Tibial artery (tissue), 4 donors: ENCODE data around the gene TMTC1.
A peak's percentile ranks its signal among the peaks of the same experiment; 100 is the strongest.
"Not testable (repeated sequence)": the region's sequence is repeated elsewhere in the genome, so short reads cannot be mapped to it uniquely, and the experiment has no call there.

Experiments
- DNase-seq, 2 donors: peaks; one replicate each; pipeline ENCODE4 v3.0.0-alpha.2; 2019
- H3K27ac ChIP-seq, 2 donors: fragments of 200-600 bp; sonication (generic) in 1 of 2; 1 replicate in 1 of 2; 2 replicates in 1 of 2; pipeline ENCODE4 v1.5.1; 2018 to 2019; ENCODE audit warnings: mild to moderate bottlenecking in 1 of 2
- H3K27me3 ChIP-seq, 2 donors: fragments of 200-600 bp; sonication (generic) in 1 of 2; one replicate each; pipeline versions ENCODE4 v1.5.1 to v1.6.0; 2016 to 2019
- H3K36me3 ChIP-seq, 3 donors: fragments of 200-600 bp; sonication (generic) in 2 of 3; one replicate each; pipeline ENCODE4 v1.5.1; 2016 to 2019; ENCODE audit warnings: mild to moderate bottlenecking in 2 of 3
- H3K4me1 ChIP-seq, 4 donors: fragments of 200-600 bp; sonication (generic) in 2 of 4; 1 replicate in 3 of 4; 2 replicates in 1 of 4; pipeline ENCODE4 v1.5.1; 2016 to 2019
- H3K4me3 ChIP-seq, 2 donors: fragments of 200-600 bp; sonication (generic) in 1 of 2; 1 replicate in 1 of 2; 2 replicates in 1 of 2; pipeline ENCODE4 v1.5.1; 2018 to 2019; ENCODE audit warnings: mild to moderate bottlenecking in 2 of 2
- H3K9me3 ChIP-seq, 3 donors: fragments of 200-600 bp; sonication (generic) in 1 of 3; one replicate each; pipeline ENCODE4 v1.5.1; 2016 to 2019
- CTCF ChIP-seq, 2 experiments: fragments of 200-600 bp in 1 of 2; fragments of 450-650 bp in 1 of 2; IDR thresholded peaks; one replicate each; pipeline ENCODE4 v1.5.1; 2017 to 2019; ENCODE audit warnings: antibody characterized with exemption in 2 of 2, mild to moderate bottlenecking in 1 of 2, moderate library complexity in 1 of 2
- intact Hi-C: fragments of 100-400 bp; cut with DNase I; formaldehyde crosslinking; loops from one replicate; pipeline ENCODE4 v1.15.0; 2023; ENCODE audit warnings: low total_unique reads

The TMTC1 gene

DNA sequence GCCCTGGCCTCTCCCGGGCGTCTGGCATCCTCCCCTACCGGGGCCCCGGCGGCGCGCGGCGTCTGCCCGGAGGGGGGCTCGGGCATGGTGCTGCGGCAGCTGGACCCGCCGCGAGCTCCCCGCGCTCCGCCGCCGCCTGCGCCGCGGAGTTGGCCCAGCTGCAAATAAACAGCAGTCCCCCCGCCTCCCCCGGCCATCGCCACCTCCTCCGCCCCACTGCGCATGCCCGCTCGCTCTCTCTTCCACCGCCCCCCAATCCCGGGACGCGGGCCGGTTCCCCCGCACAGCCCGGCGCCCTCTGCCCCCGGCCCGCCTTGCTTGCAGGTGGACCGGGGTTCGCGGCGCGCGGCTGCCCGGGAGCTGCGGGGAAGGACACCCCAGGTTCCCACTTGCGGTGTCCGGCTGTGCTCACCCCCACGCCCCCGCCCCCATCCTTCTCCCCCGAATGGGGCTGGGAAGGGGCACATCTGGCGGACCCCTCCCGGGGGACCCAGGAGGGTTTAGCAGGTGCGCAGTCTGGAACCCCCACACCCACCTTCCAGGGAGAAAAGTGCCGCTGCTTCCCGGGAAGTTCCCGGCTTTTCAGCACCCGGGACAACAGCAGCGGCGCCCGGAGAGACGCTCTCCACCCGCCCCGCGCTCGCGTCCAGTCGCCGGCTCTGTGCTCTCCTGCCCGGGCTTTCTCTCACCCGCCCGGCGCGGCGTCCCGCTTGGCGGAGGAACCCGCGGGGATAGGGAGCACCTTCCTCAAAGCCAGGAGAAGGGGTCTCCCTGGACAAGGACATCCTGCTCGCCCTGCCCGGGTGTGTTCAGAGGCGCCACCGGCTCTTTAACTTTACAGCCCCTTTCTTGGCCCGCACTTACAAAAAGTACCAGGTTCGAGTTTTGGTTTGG is at the start of gene TMTC1:
Gene TMTC1, minus strand, starts transcription at position 170 of the 894 bp plus-strand sequence. CDS start 191 bp downstream, outside the sequence.
- H3K4me3 ChIP-seq, result peak within 1 kb of the TSS; percentile 84 to 94
- H3K9me3 ChIP-seq, result no peaks in the 10 kb centered on the region
- DNase-seq, result peak; percentile 67 to 84
- intact Hi-C loops, result loop anchor here (5.0 kb wide), 1 partner anchor 72 kb away; no protein-coding TSS in a partner anchor
- no peaks in the 10 kb centered on the region for H3K36me3 ChIP-seq
- peaks cover 0 to 36% (median 5%) of the 10 kb centered on the region in 4 donors for H3K4me1 ChIP-seq
- TF ChIP-seq CTCF (IDR thresholded peaks at IDR 0.05), result no peak
- H3K27ac ChIP-seq, result peak within 1 kb of the TSS; percentile 85 to 88
- no peaks in the 10 kb centered on the region for H3K27me3 ChIP-seq

DNA sequence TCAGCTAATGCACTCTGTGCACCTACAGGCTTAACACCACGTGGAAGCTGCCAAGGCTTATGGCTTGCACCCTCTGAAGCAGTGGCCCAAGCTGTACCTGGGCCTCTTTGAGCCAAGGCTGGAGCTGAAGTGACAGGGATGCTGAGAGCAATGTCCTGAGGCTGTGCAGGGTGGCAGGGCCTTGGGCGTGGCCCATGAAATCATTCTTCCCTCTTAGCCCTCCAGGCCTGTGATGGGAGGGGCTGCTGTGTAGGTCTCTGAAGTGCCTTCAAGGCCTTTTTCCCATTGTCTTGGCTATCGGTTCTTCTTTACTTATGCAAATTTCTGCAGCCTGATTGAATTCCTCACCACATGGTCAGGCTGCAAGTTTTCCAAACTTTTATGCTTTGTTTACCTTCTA is 47.4 kb upstream of the TMTC1 start:
- Histone ChIP-seq H3K27ac (no peak overlapping the region), H3K36me3 (no peaks in the 10 kb centered on the region), H3K27me3 (no peaks in the 10 kb centered on the region), H3K4me3 (no peak overlapping the region), H3K9me3 (no peaks in the 10 kb centered on the region), H3K4me1 (no peaks in the 10 kb centered on the region)
- no peak for DNase-seq
- intact Hi-C loops, result no loop called here
- TF ChIP-seq CTCF (IDR thresholded peaks at IDR 0.05), result no peak

- DNase-seq, result no peak
- H3K27me3 ChIP-seq, result no peaks in the 10 kb centered on the region
- no peaks in the 10 kb centered on the region for H3K4me1 ChIP-seq
- no peak overlapping the region for H3K27ac ChIP-seq
- no peaks in the 10 kb centered on the region for H3K9me3 ChIP-seq
- H3K4me3 ChIP-seq, result no peak overlapping the region
- TF ChIP-seq CTCF (IDR thresholded peaks at IDR 0.05), result no peak
- intact Hi-C loops, result no loop called here
- no peaks in the 10 kb centered on the region for H3K36me3 ChIP-seq
These were observed 46.6 kb upstream of the TMTC1 start for GRCh38 chr12:29830391-29830790.

DNA sequence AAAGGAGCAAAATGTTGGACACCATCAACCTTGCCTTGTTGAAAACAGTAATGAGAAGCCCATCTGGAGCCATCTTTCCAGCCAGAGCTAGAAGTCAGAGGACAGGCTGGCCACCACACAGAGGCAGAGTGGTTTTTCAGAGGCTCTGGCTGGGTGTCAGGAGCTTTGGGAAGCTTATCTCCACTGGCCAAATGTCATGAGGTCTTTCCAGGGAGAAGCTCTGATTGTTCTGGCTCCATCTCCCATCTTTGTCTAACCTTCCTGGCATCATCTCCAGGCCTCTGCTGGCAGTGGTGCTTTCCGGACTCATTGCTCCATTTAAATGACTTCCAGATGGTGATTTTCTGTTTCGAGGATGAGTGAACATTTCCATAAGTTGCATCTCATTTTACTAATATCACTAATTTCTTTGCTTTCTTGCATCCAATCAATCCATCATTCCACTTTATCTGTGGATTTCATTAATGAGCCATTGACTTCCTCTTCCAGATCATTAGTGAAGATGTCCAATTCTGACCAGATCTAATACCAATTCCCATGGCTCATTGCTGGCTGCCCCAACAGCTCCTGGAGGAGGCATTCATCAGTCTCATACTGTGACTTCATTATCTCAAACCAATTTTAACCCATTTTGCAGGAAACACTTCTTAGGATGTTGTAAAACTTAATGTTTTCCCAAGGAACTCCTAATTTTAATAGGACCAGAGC is 35.3 kb upstream of the TMTC1 start:
- Histone ChIP-seq H3K36me3 (no peaks in the 10 kb centered on the region), H3K4me1 (peaks cover 0 to 2% (median 0%) of the 10 kb centered on the region in 4 donors), H3K27me3 (no peaks in the 10 kb centered on the region), H3K9me3 (no peaks in the 10 kb centered on the region), H3K4me3 (no peak overlapping the region), H3K27ac (no peak overlapping the region)
- DNase-seq, result peak in 1 of 2 donors; percentile 40
- TF ChIP-seq CTCF (IDR thresholded peaks at IDR 0.05), result no peak
- intact Hi-C loops, result no loop called here

GRCh38 chr12:29816874-29817725 is 33.4 kb upstream of the TMTC1 start:
- intact Hi-C loops, result no loop called here
- no peak for TF ChIP-seq CTCF (IDR thresholded peaks at IDR 0.05)
- DNase-seq, result no peak
- Histone ChIP-seq H3K27me3 (no peaks in the 10 kb centered on the region), H3K4me3 (no peak overlapping the region), H3K4me1 (no peaks in the 10 kb centered on the region), H3K9me3 (no peaks in the 10 kb centered on the region), H3K36me3 (no peaks in the 10 kb centered on the region), H3K27ac (no peak overlapping the region)

GRCh38 chr12:29809616-29810361 is 26.0 kb upstream of the TMTC1 start:
- H3K36me3 ChIP-seq, H3K4me1 ChIP-seq, H3K9me3 ChIP-seq, intact Hi-C loops, H3K27me3 ChIP-seq, DNase-seq, H3K27ac ChIP-seq, H3K4me3 ChIP-seq: not testable (repeated sequence)
